HG02623 (cell line): ENCODE data around the gene ENTHD1.

Experiments used
- ATAC-seq: cut with Tn5 transposase; IDR thresholded peaks from one replicate; pipeline ENCODE4 v1.9.1; 2021; ENCODE audit warnings: moderate library complexity; ENCODE audit not compliant: unreplicated experiment

The ENTHD1 gene

DNA sequence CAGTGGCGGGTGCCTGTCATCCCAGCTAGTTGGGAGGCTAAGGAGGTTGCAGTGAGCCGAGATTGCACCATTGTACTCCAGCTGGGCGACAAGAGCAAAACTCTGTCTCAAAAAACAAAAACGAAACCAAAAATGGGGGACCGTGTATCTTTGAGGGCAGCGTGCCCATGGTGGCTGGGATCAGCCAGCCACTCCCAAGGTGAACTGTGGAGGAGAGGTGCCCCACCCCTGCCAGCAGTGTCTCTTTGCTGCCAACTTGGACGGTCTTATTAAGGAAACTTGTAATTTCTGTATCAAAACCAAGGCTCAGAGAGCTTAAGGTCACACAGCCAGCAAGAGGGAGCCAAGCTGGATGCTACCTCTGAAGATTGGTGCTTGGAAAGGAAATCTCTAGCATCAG is 175.4 kb downstream of the ENTHD1 start:
- ATAC-seq: no peak

DNA sequence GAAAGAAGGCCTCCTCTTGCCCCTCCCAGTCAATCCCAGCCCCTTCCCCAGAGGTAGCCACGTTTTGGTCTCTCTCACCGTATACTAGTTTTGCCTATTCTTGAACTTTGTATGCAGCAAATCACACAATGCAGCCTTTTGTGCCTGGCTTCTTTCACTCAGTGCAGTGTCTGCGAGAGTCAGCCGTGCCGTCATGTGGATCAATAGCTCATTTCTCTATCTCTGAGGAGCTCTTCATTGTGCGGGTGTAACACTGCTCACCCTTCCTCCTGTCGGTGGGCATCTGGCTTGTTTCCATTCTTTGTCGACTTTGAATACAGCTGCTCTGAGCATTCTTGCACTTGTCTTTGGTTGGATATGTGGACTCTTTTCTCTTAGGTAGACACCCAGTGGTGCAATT is 176.5 kb downstream of the ENTHD1 start:
- ATAC-seq: no peak

DNA sequence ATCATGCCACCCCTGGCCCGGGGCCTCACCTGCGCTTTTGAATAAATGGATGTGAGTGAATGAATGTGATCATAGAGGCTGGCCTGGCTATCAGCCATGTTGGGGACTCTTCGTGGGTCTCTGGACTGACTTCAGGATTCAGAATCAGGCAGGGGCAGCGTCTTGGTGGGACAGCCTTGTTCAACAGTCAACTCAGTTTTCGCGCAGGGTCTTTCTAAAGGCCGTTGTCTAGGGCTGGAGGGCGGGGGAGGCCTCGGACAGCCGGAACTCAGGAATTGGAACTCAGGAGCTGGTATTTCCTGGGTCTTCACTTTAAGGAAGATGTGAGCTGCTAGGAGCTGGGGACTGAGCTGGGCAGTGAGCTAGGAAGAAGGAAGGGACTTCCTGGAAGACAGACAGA is 177.0 kb downstream of the ENTHD1 start:
- no peak for ATAC-seq

DNA sequence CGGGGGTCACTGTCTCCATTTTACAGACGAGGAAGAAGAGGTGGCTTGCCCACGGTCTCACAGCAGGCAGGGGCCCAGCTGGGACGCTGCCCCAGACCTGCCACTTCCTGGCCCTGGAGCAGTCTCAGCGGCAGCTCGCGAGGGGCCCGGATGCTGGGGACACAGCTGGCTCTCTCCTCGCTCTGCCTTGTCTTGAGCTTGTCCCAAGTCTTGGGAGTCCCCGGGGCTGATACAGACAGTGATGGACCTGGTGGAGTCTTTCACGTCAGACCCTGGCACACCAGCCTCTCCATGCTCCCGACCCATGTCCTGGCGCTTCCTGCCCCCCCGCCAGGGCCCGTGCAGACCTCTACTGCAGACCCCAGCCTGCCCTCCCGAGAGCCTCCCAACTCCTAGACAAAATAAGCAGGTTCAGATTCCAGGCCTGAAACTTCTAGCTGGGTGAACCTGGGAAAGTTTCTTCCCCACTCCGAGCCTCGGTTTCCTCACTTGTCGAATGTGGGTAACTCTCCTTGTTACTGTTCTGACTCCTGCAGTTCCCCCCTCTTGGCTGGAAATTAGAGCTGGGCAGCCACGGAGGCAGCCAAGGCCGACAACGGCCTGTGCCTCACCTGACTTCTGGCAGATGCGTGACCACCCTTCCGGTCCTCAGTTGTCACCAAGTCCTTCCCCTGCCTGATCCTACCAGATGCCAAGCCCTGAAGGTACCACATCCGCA is 177.6 kb downstream of the ENTHD1 start:
- no peak for ATAC-seq

DNA sequence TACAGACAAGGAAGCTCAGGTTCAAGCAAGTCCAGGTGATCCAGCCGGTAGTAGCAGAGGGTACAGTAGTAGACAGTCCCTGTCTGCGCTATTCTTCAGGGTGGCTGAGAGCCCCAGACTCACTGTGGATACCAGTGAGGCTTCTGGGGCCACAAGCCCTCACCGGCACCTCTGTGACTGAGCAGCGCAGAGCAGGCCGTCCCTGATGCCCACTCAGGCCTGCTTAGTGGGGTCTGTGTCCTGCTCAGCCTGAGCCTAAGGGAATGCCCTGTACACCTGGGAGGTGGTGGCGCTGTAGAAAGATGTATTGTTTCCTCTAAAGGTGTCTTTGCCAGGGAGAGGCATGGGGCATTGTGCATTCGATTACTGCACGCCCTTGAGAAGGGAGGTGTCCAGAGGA is 179.2 kb downstream of the ENTHD1 start:
- ATAC-seq: no peak

DNA sequence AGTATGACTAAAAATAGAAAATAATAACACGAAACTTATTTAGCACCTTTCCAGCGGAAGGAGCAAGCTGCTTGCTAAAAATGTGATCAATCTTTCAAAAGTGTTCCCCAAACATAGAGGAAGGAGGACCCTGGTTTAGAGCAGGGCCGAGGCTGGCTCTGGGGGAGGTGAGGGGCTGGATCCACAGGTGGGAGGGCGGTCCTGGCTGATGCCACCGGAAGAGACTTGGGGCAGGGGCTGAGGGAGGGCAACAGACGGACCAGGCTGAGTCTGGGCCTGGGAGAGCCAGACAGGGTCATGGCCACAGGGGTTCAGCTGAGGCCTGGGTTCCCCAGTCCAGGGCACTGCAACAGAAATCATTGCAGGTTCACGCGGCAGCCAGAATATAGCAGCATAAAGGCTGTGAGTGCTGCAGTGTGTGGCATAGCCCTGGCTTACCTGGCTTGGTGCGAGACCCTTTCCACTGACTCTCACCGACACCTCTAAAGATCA is 179.7 kb downstream of the ENTHD1 start:
- no peak for ATAC-seq

DNA sequence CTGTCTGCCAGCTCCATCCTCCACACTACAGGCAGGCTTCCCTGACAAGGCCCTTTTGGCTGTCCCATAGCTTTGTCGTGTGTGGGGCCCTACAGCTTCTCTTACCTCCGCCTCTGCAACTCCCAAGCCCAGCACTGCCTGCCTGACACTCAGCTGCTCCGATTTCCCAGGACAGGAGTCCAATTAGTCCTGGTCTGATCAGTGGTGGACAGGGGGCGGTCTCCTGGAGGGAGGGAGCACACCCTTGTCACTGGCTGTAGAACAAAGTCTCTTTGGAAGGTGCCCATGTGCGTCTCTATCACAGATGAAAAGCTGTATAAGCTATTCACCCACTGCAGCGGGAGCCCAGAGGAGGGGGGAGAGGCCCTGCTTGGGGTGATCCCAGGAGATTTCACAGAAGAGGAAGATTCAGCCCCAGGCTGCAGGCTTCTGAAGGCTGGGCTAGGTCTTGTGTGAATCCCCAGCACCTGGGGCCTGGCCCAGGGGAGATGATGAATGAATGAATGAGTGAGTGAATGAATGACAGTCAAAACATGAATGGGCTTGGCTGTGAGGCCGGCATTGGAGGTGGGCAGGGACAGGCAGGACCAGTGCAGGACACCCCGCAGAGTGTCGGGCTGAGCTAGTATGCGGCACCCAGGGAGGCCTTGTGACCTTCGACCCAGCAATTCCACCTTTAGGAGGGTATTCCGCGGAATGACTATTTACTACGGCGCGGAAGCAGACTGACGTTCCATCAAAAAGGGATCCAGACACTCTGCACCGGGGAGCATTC is 180.6 kb downstream of the ENTHD1 start:
- no peak for ATAC-seq

DNA sequence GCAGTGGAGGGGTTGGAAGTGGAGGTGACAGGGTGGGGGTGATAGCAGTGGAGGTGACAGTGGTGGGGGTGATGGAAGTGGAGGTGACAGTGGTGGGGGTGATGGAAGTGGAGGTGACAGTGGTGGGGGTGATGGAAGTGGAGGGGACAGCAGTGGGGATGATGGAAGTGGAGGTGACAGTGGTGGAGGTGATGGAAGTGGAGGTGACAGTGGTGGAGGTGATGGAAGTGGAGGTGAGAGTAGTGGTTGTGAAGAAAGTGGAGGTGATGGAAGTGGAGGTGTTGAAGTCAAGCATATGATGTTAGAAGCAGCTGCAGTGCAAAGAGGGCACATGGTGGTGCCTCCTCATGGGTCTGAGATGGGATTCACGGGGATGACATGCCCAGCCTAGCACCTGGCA is 181.5 kb downstream of the ENTHD1 start:
- no peak for ATAC-seq

DNA sequence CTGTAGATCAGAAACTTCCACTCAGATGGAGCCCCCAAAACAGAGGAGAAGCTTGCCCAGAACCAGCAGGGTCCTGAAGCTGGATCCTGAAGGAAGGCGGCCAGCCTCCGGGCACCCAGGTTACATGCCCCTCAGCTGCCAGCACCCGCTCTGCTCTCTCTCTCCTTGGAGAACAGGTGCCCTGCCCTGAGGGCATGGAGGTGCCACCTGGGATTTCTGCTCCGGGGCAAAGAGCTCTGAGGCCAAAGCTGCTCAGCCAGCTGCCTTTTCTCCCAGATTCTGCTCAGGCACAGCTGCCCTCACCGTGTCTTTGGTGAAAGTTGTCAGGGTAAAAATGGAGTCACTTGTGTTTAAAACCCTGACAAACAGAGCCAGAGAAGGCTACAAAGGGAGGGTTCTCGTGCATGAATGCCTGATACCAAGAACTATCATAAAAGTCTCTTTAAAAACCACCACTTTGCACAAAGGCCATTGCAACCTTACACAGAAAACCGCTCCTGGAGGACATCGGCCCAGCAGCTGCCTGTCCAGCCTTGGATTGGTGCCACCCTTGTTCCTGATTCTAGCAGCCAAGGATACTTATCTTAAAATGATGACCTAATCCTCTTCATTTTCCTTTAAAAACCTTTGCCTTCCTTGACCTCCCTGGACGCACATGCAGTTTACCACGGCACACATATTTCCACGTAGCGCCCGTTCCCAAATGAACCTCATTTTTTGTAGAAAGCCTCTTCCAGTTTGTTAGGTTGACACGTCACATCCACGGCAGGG is 183.0 kb downstream of the ENTHD1 start:
- ATAC-seq: no peak

DNA sequence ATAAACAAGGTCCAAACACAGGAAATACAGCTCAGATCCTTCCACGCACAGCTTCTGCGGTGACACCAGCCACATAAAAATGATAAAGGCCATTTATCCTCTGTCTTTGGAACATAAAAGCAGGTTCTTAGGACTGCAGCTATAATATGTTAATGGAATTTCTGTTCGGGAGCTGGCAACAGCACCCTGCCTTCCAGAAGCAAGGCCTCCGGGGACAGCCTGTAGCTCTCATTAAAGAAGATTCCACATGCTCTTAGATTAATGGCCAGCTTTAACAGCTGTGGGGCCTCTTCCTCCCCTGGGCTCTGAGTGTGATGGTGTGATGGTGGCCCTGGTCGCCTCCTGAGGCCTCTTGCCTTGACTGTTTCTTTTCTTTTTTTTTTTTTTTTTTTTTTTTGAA is 185.7 kb downstream of the ENTHD1 start:
- ATAC-seq: no peak

DNA sequence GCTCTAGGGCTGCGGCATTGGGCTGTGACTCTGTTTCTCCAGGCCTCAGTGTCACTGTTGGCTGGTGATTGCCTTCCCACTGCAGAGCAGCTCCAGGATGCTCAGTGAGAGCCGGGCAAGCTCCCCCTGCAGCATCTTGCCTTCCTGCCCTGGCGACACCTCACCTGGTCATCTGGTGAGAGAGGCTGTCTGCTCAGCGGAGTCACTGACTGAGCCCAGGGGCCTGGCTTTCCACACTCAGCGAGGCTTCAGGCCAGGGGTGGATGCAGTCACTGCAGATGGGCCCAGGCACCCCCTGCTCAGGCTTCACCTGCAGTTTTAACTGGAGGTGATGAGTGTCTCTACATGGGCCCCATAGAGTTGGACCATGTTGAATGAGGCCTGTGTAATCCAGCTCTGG is 186.2 kb downstream of the ENTHD1 start:
- no peak for ATAC-seq

DNA sequence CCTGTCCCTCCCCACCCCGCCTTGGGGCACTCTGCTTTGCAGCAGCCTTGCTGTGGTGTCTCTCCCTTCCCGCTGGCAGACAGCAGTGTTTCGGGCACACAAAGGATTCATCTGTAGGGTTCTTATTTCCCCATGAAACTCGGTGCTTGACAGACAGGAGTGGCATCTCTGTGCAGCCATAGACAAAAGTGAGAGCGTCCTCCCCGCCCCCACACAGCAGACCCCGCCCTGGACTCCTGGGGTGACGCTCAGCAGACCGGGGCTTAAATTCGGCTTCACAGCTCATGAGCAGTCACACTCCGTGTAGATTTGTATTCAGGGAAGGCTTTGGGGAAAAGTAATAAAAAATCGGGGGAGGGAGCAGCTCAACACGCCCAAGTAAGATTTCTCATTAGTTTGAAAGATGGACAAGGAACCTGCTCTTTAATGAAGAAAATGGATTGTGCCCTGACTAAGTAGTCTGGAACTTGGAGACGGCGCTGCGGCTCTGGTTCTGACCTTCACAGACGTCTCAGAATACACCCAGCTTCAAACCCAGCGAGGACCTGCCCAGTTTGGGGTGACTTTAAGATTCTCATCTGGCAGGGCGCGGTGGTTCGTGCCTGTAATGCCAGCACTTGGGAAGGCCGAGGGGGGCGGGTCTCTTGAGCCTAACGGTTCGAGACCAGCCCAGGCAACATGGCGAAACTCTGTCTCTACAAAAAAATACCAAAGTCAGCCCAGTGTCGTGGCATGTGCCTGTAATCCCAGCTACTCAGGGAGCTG is 187.0 kb downstream of the ENTHD1 start:
- ATAC-seq: no peak

DNA sequence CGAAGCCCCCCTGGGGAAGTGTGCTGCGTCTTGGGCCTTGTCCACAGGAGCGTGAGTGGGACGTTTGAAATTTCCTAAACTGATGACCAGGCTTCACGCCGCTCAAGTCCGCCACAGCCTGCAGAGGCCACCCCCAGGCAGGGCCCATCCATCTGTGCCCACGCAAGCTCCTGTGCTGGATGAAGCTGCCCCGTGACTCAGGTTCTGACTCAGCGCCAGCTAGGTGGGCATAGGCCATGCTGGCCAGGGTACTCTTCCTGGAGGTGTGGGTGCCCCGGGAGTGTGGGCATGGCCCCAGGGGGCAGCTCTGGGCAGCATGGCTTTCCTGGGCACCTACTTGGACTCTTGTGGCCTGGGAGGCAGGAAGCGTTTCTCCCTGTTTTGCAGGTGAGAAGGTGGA is 188.2 kb downstream of the ENTHD1 start:
- ATAC-seq: no peak

DNA sequence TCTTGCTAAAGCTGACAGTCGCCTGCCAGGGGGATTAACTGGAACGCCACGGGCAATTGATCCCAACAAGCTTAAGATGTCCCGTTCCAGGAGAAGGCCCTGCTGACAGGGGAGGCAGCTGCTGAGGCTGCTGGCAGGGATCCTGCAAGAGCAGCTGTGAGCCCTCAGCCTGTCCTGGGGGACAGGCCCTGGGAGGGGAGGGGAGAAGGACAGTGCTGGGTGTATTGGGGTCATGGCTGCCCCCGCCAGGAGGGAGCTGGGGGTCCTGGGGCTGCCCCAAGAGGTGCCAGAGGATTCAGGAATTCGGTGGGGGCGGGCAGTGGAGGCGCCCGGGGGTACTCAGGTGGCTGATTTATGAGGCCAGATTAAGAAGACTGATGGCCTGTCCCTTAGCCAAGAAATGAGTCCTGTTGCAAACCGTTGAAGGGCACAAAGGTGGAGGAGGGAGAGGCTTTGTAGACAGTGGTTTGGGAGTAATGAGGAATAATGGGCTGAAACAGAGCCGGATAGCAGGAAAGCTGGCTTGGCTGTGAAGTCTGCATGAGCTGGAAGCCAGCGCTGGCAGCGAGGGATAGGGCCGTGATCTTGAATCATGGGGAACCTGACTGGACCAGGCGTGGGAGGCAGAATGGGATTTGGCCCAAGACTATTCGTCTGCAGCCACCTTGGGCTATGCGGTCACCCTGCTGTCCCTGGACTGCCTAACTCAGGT is 189.5 kb downstream of the ENTHD1 start:
- ATAC-seq: no peak

DNA sequence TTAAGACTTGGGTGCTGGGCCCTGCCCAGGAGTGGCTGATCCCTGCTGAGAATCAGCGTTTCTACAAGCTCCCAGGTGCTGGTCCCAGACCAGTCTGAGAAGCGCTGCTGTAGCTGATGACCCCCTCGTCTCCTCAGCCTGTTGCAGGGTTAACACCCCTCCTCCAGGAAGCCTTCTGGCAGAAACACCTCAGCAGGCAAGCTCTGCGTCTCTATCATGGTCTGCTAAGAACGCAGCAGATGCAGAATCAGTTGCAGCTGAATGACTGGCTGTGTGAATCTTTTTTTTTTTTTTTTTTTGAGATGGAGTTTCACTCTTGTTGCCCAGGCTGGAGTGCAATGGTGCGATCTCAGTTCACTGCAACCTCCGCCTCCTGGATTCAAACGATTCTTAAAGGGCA is 190.5 kb downstream of the ENTHD1 start:
- ATAC-seq: no peak

DNA sequence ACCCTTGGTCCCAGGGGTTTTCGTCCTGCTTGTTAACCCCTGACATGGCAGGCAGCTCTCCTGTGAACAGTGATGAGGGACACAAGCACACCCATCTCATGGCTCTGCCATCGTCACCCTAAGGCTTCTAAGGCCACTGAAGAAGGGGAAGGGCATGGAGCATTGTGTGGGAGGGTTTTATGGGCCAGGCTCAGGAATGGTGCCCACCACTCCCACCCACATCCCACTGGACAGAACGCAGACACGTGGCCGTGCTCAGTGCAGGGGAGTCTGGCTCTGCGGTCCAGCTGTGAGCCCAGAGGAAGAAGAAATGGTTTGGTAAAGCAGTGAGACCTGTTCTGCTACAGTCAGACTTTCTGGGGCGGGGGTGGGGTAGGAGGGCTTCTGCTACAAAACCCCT is 193.0 kb downstream of the ENTHD1 start:
- ATAC-seq: no peak

DNA sequence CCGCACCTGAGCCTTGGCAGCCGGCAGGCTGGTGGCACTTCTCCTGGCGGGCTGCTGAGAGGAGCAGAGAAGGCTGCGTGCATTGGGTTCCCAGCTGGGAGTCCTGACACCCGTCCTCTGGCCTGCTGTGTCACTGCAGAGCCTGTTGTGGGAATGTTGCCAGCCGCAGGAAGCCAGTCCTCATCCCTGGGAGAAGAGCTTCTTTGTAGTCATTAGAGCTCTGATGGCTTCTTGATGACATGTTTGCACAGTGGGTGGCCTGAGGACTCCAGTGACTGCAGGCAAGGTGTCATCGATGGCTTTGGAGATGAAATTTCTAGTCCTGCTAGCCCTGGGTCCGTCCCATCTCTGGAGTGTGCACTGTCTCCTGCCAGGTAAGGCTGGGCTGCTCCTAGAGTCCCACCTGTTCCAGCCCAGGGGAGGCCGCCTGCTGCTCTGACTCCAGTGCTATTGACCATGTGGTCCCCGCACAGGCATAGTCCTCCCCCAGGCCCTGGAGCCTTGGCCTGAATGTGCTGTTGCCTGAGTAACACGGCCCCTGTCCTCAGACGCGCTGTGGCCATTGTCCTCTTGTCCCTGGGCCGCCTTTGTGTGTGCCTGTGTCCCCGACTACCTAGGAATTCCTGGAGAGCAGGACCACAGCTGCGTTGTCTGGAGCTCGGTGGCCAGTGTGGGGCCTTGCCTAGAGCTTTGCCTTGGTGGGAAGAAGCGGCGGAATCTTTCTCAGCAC is 193.8 kb downstream of the ENTHD1 start:
- ATAC-seq: no peak

DNA sequence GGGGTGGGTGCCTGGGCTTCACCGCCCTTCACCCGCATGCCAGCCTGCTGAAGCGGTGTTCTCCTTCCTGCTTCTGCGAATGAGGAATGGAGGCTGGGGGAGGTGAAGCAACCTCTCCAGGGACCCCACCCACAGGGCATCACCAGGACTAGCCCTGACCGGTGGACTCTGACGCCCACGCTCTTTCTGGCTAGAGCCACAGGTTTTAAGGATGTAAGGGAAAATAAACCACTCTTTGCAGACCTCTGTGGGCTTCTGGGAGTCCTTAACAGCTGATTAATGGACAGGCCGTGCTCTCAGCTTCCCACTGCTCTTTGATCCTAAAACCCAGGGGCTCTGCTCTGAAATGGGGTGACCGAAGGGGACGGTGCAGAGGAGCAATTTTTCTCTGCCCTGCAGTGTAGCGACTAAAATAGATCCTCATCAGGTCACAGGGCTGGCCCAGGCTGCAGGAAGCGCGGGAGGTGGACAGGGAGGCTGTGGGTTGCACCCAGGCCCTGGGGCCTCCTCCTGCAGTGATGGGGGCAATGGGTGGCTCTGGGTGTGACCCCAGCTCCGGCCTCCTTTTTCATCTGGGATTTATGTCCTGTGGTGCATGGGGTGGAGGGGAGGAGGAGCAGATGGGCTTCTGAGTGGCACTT is 195.7 kb downstream of the ENTHD1 start:
- ATAC-seq: no peak

DNA sequence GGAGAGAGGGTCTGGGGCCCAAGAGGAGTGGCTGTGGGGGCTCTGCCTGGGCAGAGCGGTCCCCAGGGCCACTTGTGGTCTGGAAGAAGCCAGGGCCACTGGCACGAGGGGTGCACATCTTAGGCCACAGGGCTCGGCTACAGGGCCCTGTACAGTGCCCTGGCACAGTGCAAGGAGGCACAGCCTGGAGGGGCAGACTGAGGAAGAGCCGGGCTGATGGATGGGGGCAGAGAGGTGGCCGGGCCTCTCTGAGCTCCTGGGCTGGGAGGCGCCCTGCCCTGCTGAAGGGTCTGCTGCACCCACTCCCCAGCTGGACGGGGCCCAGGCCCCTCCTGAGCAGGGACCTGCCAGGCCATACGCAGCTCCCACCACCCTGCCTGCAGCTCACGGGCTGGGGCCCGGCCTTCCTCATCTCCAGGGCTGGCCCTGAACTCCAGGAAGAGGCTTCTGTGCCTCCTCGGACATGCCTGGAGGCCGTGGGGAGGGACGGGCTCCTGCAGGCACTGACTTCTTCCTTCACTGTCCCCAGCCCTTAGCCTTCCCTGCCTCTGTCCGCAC is 199.5 kb downstream of the ENTHD1 start:
- ATAC-seq: no peak
